Stimulated activated CD4-positive, alpha-beta T cell treated with anti-CD3 and anti-CD28 coated beads, Interleukin-1b, Interleukin-23, amount 100 ng/mL, for 1 hour (primary cell): ENCODE results near the gene PIK3R6.

ENCODE experiments used
- DNase-seq, 2 donors: peaks; one replicate each; pipeline ENCODE4 v3.0.0-alpha.2; 2020; ENCODE audit warnings: low read depth in 2 of 2

The PIK3R6 gene

GRCh38 chr17:8798176-8798845, 69.2 kb downstream of the PIK3R6 start:
- DNase-seq, result no peak

GRCh38 chr17:8797621-8798175, 69.8 kb downstream of the PIK3R6 start:
- DNase-seq, result no peak

DNA sequence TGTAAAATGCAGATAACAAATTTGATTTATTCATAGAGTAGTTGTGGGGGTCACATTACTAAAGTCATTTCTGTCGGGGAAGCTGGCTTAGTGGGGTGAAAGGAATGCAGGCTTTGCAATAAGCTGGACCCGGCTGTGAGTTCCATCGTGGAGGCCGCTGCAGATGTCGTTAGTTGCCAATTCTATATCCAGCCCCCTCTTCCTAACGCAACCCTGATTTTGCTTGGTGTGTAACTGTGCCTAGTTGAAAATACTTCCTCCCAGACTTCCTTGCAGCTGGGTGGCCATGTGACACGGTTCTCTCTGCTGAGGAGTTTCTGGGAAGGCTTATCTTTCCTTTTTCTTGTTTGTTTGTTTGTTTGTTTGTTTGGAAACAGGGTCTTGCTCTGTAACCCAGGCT, 72.8 kb downstream of the PIK3R6 start:
- DNase-seq, result no peak

- DNase-seq, result no peak
These were observed 73.8 kb downstream of the PIK3R6 start for GRCh38 chr17:8793649-8794048.

GRCh38 chr17:8792646-8793045, 74.8 kb downstream of the PIK3R6 start:
- DNase-seq, result no peak

DNA sequence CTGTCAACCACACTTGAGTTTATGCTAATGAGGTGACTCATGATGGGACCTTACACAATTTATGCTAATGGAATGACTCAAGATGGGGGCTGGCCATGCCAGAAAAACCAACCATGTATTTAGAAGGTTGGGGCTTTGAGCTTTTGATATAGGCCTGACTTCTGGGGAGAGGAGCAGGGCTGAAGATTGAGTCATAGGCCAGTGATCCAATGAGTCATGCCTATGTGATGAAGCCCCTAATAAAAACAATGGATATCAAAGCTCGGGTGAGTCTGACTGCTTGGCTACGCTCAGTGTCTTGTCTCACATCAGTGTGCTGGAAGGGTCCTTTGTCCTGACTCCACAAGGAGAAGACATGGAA, 75.6 kb downstream of the PIK3R6 start:
- no peak for DNase-seq

DNA sequence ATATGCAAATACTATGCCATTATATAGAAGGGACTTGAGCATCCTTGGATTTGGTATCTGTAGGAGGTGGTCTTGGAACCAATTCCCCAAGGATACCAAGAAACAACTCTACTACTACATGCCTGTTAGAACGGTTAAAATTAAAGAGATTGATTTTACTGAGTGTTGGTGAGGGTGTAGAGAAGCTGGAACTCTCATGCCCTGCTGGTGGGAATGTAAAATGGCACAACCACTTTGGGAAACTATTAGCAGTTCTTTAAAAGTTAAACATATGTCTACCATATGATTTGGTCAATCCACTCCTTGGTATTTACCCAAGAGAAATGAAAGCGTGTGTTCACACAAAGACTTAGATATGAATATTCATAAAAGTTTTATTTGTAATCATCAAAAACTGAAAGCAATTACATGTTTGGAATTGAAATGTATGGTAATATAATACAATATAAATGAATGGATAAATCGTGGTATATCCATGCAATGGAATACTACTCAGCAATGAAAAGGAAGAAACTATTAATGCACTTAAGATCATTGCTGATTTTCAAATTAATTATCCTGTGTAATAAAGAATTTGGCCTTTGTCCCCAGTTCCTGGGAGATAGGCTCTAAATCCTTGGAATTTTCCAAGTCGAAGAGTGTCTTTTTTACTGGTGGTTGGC, 76.1 kb downstream of the PIK3R6 start:
- no peak for DNase-seq

DNA sequence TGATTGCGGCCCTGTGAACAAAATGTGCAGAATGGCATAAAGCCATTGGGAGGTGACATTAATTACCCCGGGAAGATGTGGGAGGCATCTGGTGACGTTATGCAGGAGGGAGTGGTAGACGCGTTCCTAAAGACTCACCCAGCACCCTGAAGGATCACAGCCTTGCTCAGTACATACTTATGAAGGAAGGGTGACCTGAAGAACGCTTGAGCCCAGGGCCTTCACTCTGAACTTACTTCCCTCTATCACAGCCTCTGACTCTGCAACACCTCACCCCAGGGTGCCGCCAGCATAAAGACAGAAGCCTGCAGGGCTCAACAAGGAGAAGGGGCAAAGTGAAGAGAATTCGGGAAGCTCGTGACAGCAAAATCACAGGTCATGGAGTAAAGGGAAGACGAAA, 77.7 kb downstream of the PIK3R6 start:
- DNase-seq, result no peak

DNA sequence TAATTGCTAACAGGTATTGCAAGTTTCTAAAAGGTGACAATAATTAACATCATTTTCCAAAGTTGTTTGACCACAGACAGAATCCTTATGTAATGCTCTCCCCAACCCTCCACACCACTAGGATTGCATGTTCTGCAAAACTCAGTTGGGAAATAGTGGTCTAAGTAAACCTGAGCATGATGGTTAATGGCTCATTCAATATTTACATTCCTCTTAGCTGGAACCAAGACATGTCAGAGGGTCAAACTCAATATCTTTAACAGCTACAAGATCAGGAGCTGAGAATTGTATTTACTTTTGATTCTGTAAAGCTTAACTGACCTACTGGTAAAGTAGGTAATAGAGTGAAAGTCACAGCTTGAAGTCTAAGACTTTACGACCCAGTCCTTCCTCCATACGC, 78.5 kb downstream of the PIK3R6 start:
- no peak for DNase-seq

DNA sequence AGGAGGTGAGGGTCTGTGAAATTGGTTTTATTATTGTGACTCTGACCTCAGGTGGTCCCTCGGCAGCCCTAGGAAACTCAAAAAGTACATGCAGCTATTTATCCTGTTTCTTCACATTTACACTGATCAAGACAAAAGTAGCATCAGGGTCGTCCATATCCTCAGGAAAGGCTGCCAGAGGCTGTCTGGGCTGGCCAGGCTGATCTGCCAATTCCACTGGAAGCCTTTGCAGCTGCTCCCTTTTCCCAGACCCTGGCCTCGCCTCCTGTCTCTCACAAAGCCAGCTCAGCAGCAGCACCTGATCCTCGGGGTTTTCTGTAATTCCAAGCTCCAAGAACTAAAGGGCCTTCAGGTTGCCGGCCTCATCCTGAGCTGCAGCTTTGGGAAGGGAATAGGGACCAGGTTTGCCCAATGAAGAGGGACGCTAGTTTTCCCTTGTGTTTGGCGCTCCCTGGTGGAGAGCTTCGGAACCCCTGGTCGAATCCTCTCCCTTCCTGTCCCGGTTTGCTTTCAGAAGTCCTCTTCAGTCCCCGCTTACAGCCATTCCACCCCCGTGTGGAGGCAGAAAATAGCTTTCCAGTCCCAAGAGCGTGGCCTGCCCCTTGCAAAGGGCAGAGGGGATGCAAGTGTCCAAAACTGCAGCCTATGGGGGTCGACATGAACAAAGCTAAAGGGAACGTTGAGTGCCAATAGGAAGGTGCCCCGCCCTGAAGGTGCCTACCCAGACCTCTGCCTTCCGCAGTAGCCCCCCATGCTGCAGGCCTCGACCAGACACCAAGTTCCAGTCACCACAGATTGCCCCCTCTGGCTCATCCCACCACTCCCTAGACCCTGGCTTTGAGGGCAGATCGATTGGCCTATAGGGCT, 81.7 kb downstream of the PIK3R6 start:
- DNase-seq, result peak; percentile 4 to 53

GRCh38 chr17:8782176-8782575, 85.3 kb downstream of the PIK3R6 start:
- DNase-seq, result no peak

DNA sequence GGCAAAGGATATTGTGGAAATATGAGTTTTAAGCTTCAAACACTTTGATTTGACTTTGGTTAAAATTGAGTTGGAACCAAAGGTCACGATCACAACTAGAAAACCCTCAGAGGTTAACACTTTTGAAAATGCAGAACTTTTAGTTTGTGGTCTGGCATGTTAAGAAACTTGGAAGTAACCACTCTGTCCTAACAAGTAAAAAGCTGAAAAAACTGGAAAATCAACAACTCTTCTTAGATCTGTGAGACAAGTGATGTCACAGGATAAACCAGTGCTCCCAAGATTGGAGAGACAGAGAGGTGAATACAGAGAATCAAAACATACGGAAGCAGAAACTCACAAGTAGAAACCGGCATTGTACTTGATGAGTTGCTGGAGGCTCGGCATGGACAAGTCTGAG, 85.7 kb downstream of the PIK3R6 start:
- no peak for DNase-seq

GRCh38 chr17:8776881-8777280, 90.6 kb downstream of the PIK3R6 start:
- no peak for DNase-seq

DNA sequence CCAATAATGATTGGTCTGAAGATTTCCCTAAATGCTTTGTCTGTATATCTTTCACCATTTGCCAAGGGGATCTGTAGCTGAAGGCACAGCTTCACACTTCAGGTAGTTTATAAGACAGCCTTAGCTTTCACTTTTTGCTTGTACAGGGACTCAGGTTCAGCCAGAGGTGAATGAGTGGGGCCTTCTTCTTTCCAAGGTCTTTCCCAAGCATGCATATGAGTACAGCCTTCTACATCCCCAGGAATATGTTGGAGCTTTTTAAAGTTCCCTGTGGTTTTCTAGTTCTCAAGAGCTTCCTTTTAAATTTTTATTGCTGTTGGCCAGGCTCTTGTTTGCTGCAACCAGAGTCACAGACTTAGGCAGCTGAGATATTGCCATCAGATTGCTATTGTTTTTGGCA, 91.2 kb downstream of the PIK3R6 start:
- no peak for DNase-seq

- DNase-seq, result no peak
These were observed 100.7 kb downstream of the PIK3R6 start for GRCh38 chr17:8766731-8767130.

- no peak for DNase-seq
These were observed 105.5 kb downstream of the PIK3R6 start for GRCh38 chr17:8762012-8762411.

DNA sequence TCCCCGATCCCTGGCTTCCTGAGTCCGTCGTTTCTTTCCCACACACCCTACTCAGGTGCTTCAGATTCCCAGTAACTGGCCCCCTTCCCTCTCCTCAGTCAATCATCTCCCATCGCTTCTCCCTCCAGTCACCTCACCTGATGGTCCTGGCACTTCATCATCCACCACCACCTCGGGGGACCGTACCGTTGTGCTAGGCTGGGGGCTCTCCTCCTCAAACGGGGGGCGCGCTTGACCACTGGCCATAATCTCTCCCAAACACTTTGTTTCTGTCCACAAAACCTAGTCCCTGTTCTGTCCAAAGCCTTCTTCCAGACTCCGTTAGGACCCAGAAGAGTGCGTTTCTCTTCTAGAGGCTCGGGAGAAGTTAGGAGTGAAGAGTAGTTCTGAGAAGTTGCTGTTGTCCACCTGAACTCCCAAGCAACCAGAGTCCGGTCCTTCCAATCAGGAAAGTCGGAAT, 109.3 kb downstream of the PIK3R6 start, which contains the start of gene SPDYE4:
Gene SPDYE4 (minus strand): TSS at position 410 of the 460 bp plus-strand sequence. CDS start 164 bp downstream, at position 246.
- no peak for DNase-seq

- DNase-seq, result no peak
These were observed 110.3 kb downstream of the PIK3R6 start for GRCh38 chr17:8757189-8757588.

DNA sequence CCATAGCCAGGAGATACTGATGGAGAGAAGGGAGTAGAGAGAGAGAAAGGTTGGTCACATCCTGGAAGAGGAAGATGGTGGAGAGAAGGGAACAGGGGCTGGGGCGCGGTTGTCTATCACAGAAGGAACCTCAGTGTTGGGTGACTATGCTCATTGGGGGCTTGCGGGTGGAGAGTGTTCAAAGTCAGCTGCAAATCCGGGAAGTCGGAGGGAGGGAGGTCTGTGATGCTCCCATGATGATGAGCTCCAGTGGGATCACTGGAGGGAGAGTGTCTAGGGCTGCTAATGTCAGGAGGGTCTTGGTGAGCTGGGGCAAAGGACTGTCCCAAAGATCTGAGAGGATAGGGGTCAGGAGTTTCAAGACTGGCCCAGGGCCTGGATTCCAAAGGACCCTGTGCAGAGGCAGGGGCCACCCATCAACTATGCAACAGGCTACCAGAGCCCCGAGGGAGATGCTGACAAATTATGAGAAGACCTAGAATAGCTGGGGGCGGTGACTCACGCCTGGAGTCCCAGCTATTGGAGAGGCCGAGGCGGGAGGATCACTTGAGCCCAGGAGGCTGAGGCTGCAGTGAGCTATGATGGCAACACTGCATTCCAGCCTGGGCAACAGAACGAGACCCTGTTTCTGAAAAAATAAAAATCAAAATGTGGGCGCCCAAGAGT, 111.8 kb downstream of the PIK3R6 start:
- DNase-seq, result no peak

- no peak for DNase-seq
These were observed 112.6 kb downstream of the PIK3R6 start for GRCh38 chr17:8754890-8755289.

- DNase-seq, result no peak
These were observed 113.5 kb downstream of the PIK3R6 start for GRCh38 chr17:8753976-8754440.
